Fibroblast of skin of left quadriceps (primary cell): ENCODE results near the gene TMEM54.

ENCODE experiments used
- DNase-seq, 2 experiments: peaks; one replicate each; pipeline ENCODE4 v3.0.0-alpha.2; 2013; ENCODE audit warnings: low read depth in 2 of 2

TMEM54 gene

DNA sequence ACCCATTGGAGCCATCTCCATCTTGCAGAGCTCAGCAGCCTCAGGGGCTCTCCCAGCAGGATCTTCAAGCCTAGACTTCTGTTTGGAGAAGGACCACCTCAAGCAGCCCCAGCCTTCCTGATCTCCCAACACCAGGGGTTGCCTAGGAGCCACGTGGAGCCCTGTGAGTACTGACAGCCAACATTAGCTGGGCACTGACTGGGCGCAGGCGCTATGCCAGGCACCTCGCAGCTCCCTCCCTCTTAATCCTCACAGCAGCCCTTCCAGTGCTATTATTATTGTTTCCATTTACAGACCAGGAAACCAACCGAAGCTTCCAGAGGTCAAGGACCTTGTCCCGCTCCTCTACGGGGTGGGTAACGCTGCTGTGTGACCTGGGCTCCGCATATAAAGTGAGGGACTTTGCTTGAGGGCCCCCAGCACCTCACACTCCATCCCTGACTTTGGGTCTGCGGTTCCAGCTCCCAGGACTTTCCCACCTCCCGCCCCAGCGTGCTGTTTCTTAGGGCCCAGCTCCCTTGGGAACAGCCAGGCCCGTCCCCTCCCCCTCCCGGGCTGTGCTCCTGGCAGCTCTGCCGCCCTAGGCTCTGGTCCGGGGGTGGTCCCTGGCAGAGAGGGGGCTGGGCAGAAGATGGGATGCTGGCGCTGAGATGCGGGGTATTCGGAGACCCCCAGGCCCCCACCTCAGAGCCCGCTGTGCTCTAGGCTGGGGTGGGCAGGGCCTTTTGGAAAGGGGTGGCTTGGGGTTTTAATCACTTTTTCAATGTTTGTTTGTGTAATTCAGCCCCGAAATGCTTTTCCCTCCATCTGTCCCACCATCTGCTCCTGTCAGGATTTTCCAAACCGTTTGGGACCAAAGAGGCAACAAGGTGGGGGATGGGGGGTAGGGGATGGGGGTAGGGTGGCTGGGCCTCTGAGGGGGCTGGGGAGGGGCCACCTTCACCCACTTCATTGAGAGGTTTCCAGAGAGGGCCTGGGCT, 19.0 kb downstream of the TMEM54 start:
- no peak for DNase-seq

GRCh38 chr1:32881291-32881690, 19.9 kb downstream of the TMEM54 start:
- no peak for DNase-seq

DNA sequence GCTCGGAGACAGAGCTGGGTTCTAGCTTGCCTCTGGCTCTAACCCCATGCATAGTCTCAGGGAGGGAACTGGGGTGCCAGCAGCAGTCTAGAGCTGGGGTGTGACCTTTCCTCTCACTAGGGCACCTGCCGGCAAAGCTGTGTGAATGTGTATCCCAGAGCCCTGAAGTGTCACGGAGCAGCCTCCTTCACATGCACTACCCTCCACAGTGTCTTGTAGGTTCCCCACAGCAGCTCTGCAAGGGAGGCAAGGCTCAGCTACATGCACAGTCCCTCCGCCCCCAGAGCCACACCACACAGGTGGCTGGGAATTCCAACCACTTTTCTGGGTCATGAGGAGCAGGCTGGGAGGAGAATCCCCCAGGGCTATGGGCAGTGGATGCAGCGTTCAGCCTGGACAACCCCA, 22.6 kb downstream of the TMEM54 start:
- DNase-seq, result no peak

DNA sequence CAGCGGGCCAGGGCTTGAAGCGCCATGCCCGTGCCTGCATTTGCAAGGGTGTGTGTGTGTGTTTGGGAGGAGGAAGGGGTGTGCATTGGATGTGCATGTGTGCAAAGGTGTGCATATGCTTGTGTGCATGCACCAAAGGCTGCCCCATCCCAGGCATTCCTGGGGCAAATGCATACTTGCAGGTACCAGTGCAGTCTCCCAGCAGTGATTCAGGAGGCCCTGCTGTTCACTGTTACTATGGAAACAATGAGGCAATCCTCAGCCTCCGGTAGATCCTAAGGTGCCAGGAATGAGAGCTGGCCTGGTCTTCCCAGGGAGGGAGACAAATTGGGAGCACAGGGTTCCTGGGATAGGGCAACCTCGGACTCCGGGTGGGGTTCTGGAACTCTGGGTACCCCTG, 23.0 kb downstream of the TMEM54 start:
- DNase-seq, result no peak

DNA sequence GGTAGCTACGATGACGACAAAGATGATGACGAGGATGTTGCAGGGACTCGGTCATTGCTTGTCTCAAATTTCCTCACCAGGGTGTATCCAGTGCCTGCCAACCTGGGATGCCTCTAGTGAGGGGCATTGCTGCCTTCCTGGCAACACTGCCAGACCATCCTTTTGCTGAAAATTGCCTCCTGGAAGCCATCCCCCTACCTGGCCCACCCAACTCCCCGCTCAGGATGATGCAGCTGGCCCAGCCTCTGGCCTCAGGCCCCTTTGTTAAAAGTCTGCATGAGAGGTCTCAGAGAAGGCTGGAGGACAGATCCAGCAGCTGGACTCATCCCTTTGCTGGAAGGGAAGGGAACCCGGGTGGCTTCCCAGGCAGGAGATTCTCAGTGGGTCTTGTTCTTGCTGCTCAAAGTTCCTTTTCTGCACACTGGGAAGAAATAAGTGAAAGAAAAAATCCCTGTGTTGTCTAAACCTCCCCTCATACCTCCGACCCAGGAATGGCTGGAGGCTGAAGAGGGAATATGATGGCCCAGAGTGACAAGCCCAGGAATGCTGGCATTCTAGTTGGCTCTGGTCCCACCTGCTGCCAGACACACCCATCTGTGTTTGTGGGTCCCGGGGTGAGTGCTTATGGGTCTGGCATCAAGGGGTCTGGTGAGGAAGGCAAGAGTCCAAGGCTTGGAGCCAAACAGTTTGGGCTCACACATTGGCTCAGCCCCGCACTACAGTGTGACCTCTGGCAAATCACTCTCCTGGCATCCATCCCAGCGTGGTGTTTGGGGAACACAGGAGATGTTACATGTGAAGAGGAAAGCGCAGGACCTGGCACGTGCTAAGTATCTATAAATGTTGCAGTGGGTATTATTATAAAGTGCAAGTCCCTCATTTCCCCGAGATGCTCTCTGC, 23.7 kb downstream of the TMEM54 start:
- no peak for DNase-seq

DNA sequence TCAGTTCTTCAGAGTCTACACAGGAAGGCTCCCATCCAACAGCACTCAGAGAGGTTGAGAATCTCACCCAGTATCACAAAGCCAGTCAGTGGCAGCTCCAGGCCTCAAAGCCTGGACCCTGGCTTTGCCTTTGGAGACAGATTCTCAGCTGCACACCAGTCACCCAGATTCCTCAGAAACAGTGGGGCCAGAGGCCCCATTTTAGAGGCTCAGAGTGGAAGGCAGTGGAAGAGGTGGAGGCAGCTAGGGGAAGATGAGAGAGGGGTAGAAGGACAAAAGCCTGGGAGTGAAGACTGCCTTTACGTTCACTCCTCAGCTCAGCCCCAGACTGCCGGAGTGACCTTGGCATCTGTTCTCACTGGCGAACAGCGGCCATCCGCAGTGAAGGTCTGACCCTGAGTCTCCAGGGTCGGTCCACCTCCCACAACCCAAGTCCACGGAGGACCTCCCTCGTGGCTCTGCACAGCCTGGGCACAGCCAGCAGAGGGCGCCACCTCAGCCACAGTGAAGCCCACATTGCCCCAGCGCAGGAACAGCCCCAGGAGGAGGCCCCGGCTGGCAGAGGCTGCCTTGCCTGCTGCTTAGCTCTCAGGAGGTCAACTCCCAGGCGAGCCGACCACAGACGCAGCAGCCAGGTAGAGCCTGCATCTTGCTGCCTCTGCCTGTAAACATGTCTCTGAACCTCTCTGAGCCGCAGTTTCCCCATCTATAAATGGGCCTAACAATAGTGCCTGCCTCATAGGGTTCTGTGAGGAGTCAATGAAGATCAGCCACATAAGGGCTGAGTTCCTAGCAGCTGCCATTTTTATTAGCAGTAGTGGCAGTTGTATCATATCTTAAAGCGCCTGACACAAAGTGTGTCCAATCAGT, 24.6 kb downstream of the TMEM54 start:
- no peak for DNase-seq

DNA sequence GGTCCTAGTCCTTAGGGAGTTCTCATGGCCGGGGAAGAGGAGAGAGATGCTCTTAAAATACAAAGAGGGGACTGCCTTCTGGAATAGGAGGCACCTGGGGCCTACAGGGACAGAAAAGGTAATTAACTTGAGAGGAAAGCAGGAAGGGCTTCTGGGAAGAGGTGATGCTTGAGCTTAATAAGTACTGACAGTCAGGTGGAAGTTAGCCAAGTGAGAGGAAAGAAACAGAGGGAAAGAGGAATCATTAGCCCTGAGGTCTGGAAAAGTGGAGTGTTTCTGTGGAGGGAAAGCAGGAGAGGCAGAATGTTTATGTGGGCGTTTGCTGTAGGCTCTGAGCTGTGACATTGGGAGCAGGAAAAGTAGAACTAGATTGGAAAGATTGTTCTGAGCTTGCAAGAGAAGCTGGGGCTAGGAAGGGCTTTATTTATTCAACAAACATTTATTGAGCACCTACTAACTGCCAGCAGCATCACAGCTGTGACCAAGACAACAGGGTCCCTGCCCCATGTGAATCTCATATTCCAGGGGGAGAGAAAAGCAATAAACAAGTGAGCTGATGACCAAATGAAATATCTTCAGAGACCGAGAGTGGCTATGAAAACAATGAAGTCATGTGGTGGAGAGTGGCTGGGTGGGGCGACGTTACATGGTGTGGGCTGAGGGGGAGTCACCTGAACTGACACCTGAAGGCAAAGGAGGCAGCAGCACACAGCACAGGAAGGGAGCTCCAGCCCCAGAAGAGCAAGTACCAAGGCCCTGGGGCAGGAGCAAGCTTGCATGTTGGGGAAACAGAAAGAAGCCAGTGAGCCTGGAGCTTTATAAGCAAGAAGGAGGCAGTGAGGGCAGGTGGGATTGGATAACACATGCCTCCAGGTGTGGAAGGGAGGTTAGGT, 26.1 kb downstream of the TMEM54 start:
- no peak for DNase-seq

- DNase-seq, result no peak
Measured at GRCh38 chr1:32873484-32873883, 27.7 kb downstream of the TMEM54 start.

GRCh38 chr1:32872192-32872460, 29.1 kb downstream of the TMEM54 start:
- DNase-seq, result no peak

DNA sequence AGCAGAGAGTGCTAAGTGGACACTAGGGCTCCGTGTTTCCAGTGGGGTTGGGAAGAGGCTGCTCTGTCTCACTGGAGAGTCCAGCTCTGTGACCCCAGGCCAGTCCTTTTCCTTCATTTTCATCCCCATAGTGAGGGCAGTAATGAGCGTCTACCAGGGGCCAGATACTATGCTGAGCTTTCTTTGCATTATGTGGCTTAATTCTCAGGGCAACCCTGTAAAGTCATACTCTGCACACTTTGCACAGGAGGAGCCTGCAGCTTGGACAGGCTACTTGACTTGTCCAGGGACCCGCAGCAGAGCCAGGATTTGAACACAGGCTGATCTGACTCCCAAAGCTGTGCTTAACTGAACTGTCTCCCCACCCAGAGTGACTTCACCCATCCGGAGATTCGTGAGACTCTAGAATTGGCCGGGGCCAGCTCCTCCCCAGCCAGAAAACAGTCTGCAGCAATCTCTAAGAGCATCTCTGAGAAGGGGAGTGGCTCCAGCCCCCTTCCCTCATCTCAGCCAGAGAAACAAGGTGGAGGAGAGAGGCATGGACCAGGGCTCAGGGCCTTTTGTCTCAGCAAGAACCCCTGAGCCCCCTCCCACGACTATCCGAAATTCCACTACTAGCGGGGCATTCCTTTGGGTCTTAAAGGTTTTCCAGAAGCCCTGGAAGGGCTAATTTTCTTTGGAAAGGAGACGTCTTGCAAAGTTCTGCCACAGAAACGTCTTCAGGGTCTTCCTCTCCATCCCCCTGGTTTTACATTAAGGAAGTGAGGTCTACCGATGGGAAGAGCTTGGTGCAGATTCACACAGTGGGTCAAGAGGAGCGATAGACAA, 29.6 kb downstream of the TMEM54 start:
- no peak for DNase-seq

GRCh38 chr1:32870615-32871363, 30.4 kb downstream of the TMEM54 start, which contains the start of gene FNDC5:
Gene FNDC5, minus strand, starts transcription at chr1:32870912.
- DNase-seq, result no peak

GRCh38 chr1:32869923-32870614, 31.1 kb downstream of the TMEM54 start:
- DNase-seq, result no peak

DNA sequence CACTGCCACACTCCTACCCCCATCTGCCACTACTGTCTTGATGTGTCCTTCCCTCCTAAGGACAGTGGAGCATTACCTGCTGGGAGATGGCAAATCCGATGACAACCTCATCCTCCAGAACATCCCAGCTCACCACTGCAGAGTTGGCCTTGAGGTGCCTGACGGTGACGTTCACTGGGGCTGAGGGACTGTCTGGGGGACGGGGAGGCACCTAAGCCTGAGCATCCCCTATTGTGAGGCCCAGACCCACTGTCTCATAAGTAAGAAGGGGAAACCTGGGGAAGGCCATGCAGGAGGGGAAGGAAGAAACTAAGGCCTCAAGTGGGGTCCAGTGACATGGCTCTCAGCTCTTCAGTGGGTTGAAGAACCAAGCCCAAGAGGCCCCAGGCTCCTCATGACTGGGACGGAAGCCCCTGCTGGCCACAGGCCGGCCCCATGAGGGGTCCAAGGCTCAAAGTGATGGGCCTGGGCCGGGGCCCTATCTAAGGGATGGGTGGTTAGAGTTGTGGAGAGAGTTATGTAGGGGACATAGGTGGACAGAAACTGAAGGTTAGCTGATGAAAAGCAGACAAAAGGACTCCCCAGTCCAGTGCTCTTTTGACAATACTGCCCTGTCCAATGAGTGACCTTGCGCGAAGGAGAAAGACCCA, 32.3 kb downstream of the TMEM54 start:
- DNase-seq, result no peak

GRCh38 chr1:32868085-32868484, 33.1 kb downstream of the TMEM54 start:
- DNase-seq, result no peak

DNA sequence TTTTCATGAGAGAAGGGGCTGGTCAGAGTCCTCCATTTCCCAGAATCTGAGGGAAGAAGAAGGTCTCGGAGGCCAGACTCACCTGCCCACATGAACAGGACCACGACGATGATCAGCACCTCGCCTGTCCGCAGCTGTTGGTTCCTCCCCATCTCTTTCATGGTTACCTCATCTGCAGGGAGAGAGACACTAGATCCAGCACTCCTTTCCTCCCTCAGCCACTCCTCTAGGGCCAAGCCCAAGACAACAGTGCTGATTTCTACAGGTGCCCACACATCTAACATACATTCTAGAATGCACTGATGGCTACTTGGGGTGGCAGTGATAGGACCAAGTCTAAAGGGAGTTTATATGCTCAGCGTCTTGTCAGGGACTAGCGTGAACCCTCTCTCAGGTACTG, 33.5 kb downstream of the TMEM54 start:
- DNase-seq, result no peak

DNA sequence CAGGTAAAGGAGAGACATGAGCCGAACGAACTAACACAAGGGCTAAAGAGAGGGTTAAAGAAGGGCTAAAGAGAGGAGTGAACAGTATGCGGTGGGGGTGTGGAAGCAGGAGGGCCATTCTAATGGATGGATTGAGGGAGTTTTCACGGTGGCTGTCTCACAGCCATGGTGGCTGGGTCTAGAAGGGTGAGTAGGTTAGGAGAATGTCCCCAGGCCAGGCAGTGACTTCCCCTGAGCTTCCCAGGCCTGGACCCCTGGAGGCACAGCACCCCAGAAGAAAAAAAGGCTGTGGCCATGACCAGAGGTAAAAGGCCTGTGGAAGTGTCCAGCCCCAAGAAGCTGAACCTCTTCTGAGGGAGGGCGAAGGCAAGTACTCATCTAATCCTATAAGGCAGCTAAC, 34.0 kb downstream of the TMEM54 start:
- DNase-seq, result no peak

DNA sequence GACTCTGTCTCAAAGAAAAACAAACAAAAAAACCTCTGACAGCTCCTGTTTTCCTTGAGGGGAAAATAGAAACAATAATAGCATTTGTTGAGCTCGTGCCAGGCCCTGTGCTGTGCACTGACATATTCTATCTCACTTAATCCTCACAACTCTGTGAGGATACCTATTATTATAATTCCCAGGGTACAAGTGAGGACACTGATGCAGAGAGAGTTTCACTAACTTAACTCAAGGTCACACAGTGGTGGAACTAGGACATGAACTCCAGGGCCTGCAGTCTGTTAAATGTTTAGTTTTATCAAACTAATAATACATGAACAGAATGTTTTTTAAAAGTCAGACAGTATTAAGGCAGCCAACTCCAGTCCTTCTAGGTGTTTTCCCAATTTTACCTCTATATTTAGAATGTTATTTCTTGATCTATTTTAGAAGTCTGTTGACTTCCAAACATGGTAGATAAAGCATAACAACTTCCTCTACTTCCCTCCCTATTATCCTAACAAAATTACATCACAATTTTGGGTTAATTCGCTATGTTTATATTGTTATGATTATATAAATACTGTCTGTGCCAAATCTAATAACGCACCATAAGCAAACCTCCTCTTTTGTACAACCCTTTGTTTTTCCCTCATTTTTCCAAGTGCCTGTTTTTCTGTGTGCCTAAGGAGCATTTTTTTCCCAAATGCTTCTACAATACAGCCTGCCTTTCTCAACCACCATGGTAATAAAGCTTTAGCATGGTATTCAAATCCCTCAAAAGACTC, 35.4 kb downstream of the TMEM54 start:
- no peak for DNase-seq
